SK-N-SH (cell line): ENCODE data around the gene ORC5. TPM values are rescaled to one million over a fixed set of nuclear protein-coding genes. Genes with fewer than 3 reads are reported as not detected.

Experiments used
- CTCF ChIA-PET: fragments of 300-600, 350-600 bp; formaldehyde crosslinking; extraction: SDS; loops from one replicate; lab custom pipeline; 2021; lab: Yijun Ruan, JAX
- POLR2A ChIA-PET: fragments of 350-600 bp; sonication (Branson Sonifier 250); formaldehyde crosslinking; extraction: SDS; loops from one replicate; lab custom pipeline; 2020; ENCODE audit warnings: antibody characterized with exemption, inconsistent platforms; lab: Yijun Ruan, JAX
- DNase-seq: peaks from one replicate; pipeline ENCODE4 v3.0.0; 2012
- H2AFZ ChIP-seq: fragments of 200-600 bp; sonication (generic); 2 replicates; pipeline ENCODE4 v1.8.1; 2016; ENCODE audit warnings: antibody characterized with exemption, mild to moderate bottlenecking, low read depth
- H3F3A ChIP-seq: fragments of 200-600 bp; sonication (generic); replicated peaks from 2 replicates; pipeline ENCODE3; 2016; ENCODE audit warnings: antibody characterized with exemption, mild to moderate bottlenecking; ENCODE audit not compliant: insufficient read depth
- H3K27ac ChIP-seq, 2 experiments: fragments of 200-500 bp in 1 of 2; fragments of 200-600 bp in 1 of 2; sonication (Bioruptor generic) in 1 of 2; sonication (generic), shearing (Covaris generic) in 1 of 2; 2 replicates each; pipeline versions ENCODE4 v1.5.1 to v1.6.1; 2014 to 2016; ENCODE audit warnings: low read depth in 2 of 2, inconsistent platforms in 1 of 2, low read length in 1 of 2, mild to moderate bottlenecking in 1 of 2, mixed read lengths in 1 of 2
- H3K27me3 ChIP-seq: fragments of 200-600 bp; sonication (generic), shearing (Covaris generic); 2 replicates; pipeline ENCODE4 v1.6.1; 2016; ENCODE audit warnings: mixed run types; ENCODE audit not compliant: insufficient read depth
- H3K36me3 ChIP-seq, 2 experiments: fragments of 200-500 bp in 1 of 2; fragments of 200-600 bp in 1 of 2; sonication (Bioruptor generic) in 1 of 2; sonication (generic) in 1 of 2; replicated peaks in 1 of 2; 2 replicates each; pipeline versions ENCODE3 to v1.5.1; 2014 to 2016; ENCODE audit warnings: low read length in 1 of 2, mild to moderate bottlenecking in 1 of 2; ENCODE audit not compliant: insufficient read depth in 2 of 2, control insufficient read depth in 1 of 2
- H3K4me1 ChIP-seq, 2 experiments: fragments of 200-500 bp in 1 of 2; fragments of 200-600 bp in 1 of 2; sonication (Bioruptor generic) in 1 of 2; sonication (generic), shearing (Covaris generic) in 1 of 2; 2 replicates each; pipeline versions ENCODE4 v1.5.1 to v1.6.1; 2014 to 2016; ENCODE audit warnings: low read depth in 1 of 2, low read length in 1 of 2, mixed run types in 1 of 2; ENCODE audit not compliant: insufficient read depth in 2 of 2, control insufficient read depth in 1 of 2
- H3K4me2 ChIP-seq: fragments of 200-600 bp; sonication (generic), shearing (Covaris generic); 2 replicates; pipeline ENCODE4 v1.6.1; 2017; ENCODE audit warnings: mixed run types
- H3K4me3 ChIP-seq, 2 experiments: fragments of 200-500 bp in 1 of 2; fragments of 200-600 bp in 1 of 2; sonication (Bioruptor generic) in 1 of 2; sonication (generic), shearing (Covaris generic) in 1 of 2; 2 replicates each; pipeline versions ENCODE4 v1.5.1 to v1.8.1; 2014 to 2016; ENCODE audit warnings: low read depth in 2 of 2, inconsistent platforms in 1 of 2, low read length in 1 of 2, mild to moderate bottlenecking in 1 of 2, mixed read lengths in 1 of 2, moderate library complexity in 1 of 2
- H3K79me2 ChIP-seq: fragments of 200-600 bp; sonication (generic); 2 replicates; pipeline ENCODE4 v1.8.1; 2017; ENCODE audit warnings: mild to moderate bottlenecking; ENCODE audit not compliant: insufficient read depth
- H3K9ac ChIP-seq: fragments of 200-600 bp; sonication (generic); 2 replicates; pipeline ENCODE4 v1.6.1; 2017; ENCODE audit warnings: mixed run types
- H3K9me2 ChIP-seq: fragments of 200-600 bp; sonication (generic); 2 replicates; pipeline ENCODE4 v1.6.1; 2017; ENCODE audit warnings: mixed run types
- H3K9me3 ChIP-seq: fragments of 200-600 bp; sonication (generic); 2 replicates; pipeline ENCODE4 v1.6.1; 2017; ENCODE audit warnings: mixed run types, mild to moderate bottlenecking, moderate library complexity
- H4K20me1 ChIP-seq: fragments of 200-600 bp; sonication (generic); 2 replicates; pipeline ENCODE4 v1.6.1; 2017; ENCODE audit warnings: mild to moderate bottlenecking, mixed run types; ENCODE audit not compliant: insufficient read depth
- CHD2 ChIP-seq: fragments of 150-350 bp; IDR thresholded peaks from 2 replicates; pipeline ENCODE4 v1.6.1; 2018; ENCODE audit warnings: low read length; ENCODE audit not compliant: partially characterized antibody
- CTCF ChIP-seq: fragments of 200-600 bp; sonication (generic); IDR thresholded peaks from 2 replicates; pipeline ENCODE4 v1.6.1; 2017; ENCODE audit warnings: antibody characterized with exemption, mild to moderate bottlenecking, moderate library complexity
- ELF1 ChIP-seq: IDR thresholded peaks from 2 replicates; pipeline ENCODE4 v1.4.0; 2012
- EZH2phosphoT487 ChIP-seq: fragments of 200-600 bp; sonication (generic); IDR thresholded peaks from 2 replicates; pipeline ENCODE4 v1.6.1; 2017; ENCODE audit warnings: low read depth, mixed run types, mild to moderate bottlenecking, antibody characterized with exemption, moderate library complexity, borderline replicate concordance
- FOXJ3 ChIP-seq: sonication (generic); formaldehyde crosslinking; IDR thresholded peaks from 2 replicates; pipeline ENCODE4 v1.5.1; 2020; ENCODE audit warnings: mild to moderate bottlenecking, missing genetic modification reagents
- GABPA ChIP-seq: IDR thresholded peaks from 2 replicates; pipeline ENCODE4 v1.4.0; 2012; ENCODE audit warnings: low read depth, mild to moderate bottlenecking
- GATA2 ChIP-seq: sonication (generic); formaldehyde crosslinking; IDR thresholded peaks from 2 replicates; pipeline ENCODE4 v1.5.0; 2020; ENCODE audit warnings: mild to moderate bottlenecking, missing genetic modification reagents
- JUND ChIP-seq: IDR thresholded peaks from 2 replicates; pipeline ENCODE4 v1.4.0; 2012
- MAX ChIP-seq: IDR thresholded peaks from 2 replicates; pipeline ENCODE4 v1.4.0; 2012; ENCODE audit warnings: low read depth
- MEF2A ChIP-seq: IDR thresholded peaks from 2 replicates; pipeline ENCODE4 v1.4.0; 2012; ENCODE audit warnings: low read depth, borderline replicate concordance
- NFIC ChIP-seq: IDR thresholded peaks from 2 replicates; pipeline ENCODE4 v1.4.0; 2012; ENCODE audit warnings: borderline replicate concordance
- NRF1 ChIP-seq: IDR thresholded peaks from 2 replicates; pipeline ENCODE4 v1.6.1; 2012; ENCODE audit warnings: low read depth, mild to moderate bottlenecking, low read length
- PBX3 ChIP-seq: IDR thresholded peaks from 2 replicates; pipeline ENCODE4; 2012
- POLR2AphosphoS5 ChIP-seq: IDR thresholded peaks from 2 replicates; pipeline ENCODE4 v1.6.1; 2012; ENCODE audit warnings: low read depth, low read length
- RCOR1 ChIP-seq: fragments of 150-350 bp; IDR thresholded peaks from 2 replicates; pipeline ENCODE4 v1.6.1; 2017; ENCODE audit warnings: antibody characterized with exemption, low read length
- RFX5 ChIP-seq: IDR thresholded peaks from 2 replicates; pipeline ENCODE4 v1.6.1; 2012; ENCODE audit warnings: mild to moderate bottlenecking, improper control_type of control experiment, low read length
- TAF1 ChIP-seq: IDR thresholded peaks from 2 replicates; pipeline ENCODE4 v1.6.1; 2012; ENCODE audit warnings: low read depth, mild to moderate bottlenecking, low read length, moderate library complexity, borderline replicate concordance
- TEAD4 ChIP-seq: IDR thresholded peaks from 2 replicates; pipeline ENCODE4 v1.4.0; 2012; ENCODE audit warnings: mild to moderate bottlenecking, borderline replicate concordance; ENCODE audit not compliant: insufficient read depth
- USF2 ChIP-seq: fragments of 150-350 bp; IDR thresholded peaks from 2 replicates; pipeline ENCODE4 v1.6.1; 2017; ENCODE audit warnings: antibody characterized with exemption, low read length, low read depth, borderline replicate concordance
- WGBS: methylation state at CpG from one replicate; pipeline ENCODE4 v1.1.6; 2017; ENCODE audit warnings: low lambda C conversion rate; 5-methylcytosine and 5-hydroxymethylcytosine counted together
- polyA plus RNA-seq, 3 experiments: library from polyadenylated mRNA; depleted of rRNA; stranded (reverse); fragments of >200 nt; gene quantifications; 2 replicates each; pipeline ENCODE4 v1.2.3, GENCODE V29; 2012
- TF ChIP-seq, protein P1 (sequence below): fragments of 150-350 bp; IDR thresholded peaks from 2 replicates; pipeline ENCODE4 v1.6.1; 2016; ENCODE audit warnings: mild to moderate bottlenecking, low read depth, low read length
- TF ChIP-seq, protein P2 (sequence below): IDR thresholded peaks from 2 replicates; pipeline ENCODE4 v1.4.0; 2012; ENCODE audit warnings: low read depth, borderline replicate concordance

ORC5 gene
- polyA plus RNA-seq, 1 of the 3 experiments (the other 2 are of a cell fraction) = 4.7 TPM

DNA sequence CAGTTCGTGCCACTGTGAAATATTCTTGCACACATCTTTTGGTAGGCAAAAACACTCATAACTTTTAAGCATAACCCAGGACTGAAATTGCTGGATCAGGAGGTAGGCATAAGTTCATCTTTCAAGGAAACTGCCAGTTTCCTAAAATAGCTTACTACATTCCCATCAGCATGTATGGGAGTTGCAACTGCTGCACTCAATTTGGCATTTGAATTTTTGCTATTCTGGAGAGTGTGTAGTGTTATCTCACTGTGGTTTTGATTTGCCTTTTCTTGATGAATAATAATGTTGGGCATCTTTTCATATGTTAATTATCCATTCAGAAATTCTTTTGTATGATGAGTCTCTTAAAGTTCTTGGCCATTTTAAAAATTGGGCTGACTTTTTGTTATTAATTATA is 95.2 kb downstream of the ORC5 start:
- Histone ChIP-seq H2AFZ (no peak overlapping the region), H3K4me3 (no peak overlapping the region), H3K9me2 (no peaks in the 10 kb centered on the region), H3K4me2 (no peak overlapping the region), H3K9me3 (no peaks in the 10 kb centered on the region), H3K79me2 (no peaks in the 10 kb centered on the region), H4K20me1 (no peaks in the 10 kb centered on the region), H3K4me1 (no peaks in the 10 kb centered on the region), H3K36me3 (no peaks in the 10 kb centered on the region), H3K9ac (no peak overlapping the region), H3F3A (no peaks in the 10 kb centered on the region), H3K27ac (no peak overlapping the region), H3K27me3 (no peaks in the 10 kb centered on the region)
- no peak for DNase-seq
- no peak for TF ChIP-seq GATA2 (CRISPR knock-in tag)
- no peak for TF ChIP-seq MAX
- no peak for TF ChIP-seq JUND
- TF ChIP-seq, protein P1, sequence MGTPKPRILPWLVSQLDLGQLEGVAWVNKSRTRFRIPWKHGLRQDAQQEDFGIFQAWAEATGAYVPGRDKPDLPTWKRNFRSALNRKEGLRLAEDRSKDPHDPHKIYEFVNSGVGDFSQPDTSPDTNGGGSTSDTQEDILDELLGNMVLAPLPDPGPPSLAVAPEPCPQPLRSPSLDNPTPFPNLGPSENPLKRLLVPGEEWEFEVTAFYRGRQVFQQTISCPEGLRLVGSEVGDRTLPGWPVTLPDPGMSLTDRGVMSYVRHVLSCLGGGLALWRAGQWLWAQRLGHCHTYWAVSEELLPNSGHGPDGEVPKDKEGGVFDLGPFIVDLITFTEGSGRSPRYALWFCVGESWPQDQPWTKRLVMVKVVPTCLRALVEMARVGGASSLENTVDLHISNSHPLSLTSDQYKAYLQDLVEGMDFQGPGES = no peak
- TF ChIP-seq NFIC = no peak
- TF ChIP-seq TAF1 = no peak
- no peak for TF ChIP-seq CHD2
- no peak for TF ChIP-seq POLR2AphosphoS5
- TF ChIP-seq ELF1 = no peak
- TF ChIP-seq RFX5 = no peak
- no peak for TF ChIP-seq PBX3
- TF ChIP-seq FOXJ3 (CRISPR knock-in tag) = no peak
- POLR2A ChIA-PET = no interaction called here
- CTCF ChIA-PET = interaction anchor here (1.2 to 1.4 kb wide), 2 partner anchors 20 to 539 kb away, joined by 3 to 4 read pairs; no protein-coding TSS in a partner anchor
- 37% methylated on average over 1 of the region's 1 CpG for WGBS

- CTCF ChIA-PET = interaction anchor here (0.9 to 1.4 kb wide), 4 partner anchors 14 to 538 kb away, joined by 3 to 4 read pairs (median 4); no protein-coding TSS in a partner anchor
Observed at GRCh38 chr7:104111271-104111670, 96.5 kb downstream of the ORC5 start.

More at GRCh38 chr7:104111271-104111670, 96.5 kb downstream of the ORC5 start:
- no peaks in the 10 kb centered on the region for H3K4me1 ChIP-seq
- no peaks in the 10 kb centered on the region for H3K36me3 ChIP-seq
- no peaks in the 10 kb centered on the region for H3K9me3 ChIP-seq
- H4K20me1 ChIP-seq = no peaks in the 10 kb centered on the region
- no peak overlapping the region for H3K27ac ChIP-seq
- no peaks in the 10 kb centered on the region for H3K9me2 ChIP-seq
- no peak overlapping the region for H2AFZ ChIP-seq
- H3K9ac ChIP-seq = no peak overlapping the region
- H3K4me3 ChIP-seq = no peak overlapping the region
- no peak for DNase-seq
- no peak overlapping the region for H3K4me2 ChIP-seq
- no peaks in the 10 kb centered on the region for H3K27me3 ChIP-seq
- H3F3A ChIP-seq = no peaks in the 10 kb centered on the region
- TF ChIP-seq ELF1 (no peak), NFIC (no peak), TEAD4 (no peak), TAF1 (no peak), RCOR1 (no peak), MEF2A (no peak), CTCF (no peak), CHD2 (no peak), FOXJ3 (CRISPR knock-in tag) (no peak), GABPA (no peak), EZH2phosphoT487 (no peak), NRF1 (no peak), USF2 (no peak), RFX5 (no peak)
- TF ChIP-seq, protein P2, sequence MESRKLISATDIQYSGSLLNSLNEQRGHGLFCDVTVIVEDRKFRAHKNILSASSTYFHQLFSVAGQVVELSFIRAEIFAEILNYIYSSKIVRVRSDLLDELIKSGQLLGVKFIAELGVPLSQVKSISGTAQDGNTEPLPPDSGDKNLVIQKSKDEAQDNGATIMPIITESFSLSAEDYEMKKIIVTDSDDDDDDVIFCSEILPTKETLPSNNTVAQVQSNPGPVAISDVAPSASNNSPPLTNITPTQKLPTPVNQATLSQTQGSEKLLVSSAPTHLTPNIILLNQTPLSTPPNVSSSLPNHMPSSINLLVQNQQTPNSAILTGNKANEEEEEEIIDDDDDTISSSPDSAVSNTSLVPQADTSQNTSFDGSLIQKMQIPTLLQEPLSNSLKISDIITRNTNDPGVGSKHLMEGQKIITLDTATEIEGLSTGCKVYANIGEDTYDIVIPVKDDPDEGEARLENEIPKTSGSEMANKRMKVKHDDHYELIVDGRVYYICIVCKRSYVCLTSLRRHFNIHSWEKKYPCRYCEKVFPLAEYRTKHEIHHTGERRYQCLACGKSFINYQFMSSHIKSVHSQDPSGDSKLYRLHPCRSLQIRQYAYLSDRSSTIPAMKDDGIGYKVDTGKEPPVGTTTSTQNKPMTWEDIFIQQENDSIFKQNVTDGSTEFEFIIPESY = no peak
- POLR2A ChIA-PET = interaction anchor here (0.5 kb wide), 1 partner anchor 38 kb away, joined by 3 read pairs; no protein-coding TSS in a partner anchor
- 43% methylated on average over 2 of the region's 2 CpGs for WGBS
- H3K79me2 ChIP-seq = no peaks in the 10 kb centered on the region
